HG02642 (cell line): ENCODE data around the gene ADGB.
"Not testable (repeated sequence)": the region's sequence is repeated elsewhere in the genome, so short reads cannot be mapped to it uniquely, and the experiment has no call there.

Experiments used
- ATAC-seq: cut with Tn5 transposase; IDR thresholded peaks from one replicate; pipeline ENCODE4 v1.9.1; 2021; ENCODE audit warnings: mild to moderate bottlenecking; ENCODE audit not compliant: unreplicated experiment, poor library complexity

Gene ADGB

GRCh38 chr6:146598772-146599405 is at the start of gene ADGB:
Gene ADGB (plus strand): TSS chr6:146598972. CDS start chr6:146599041, 69 bp downstream.
- peak; percentile 65 for ATAC-seq

- no peak for ATAC-seq
These were observed 47.9 kb upstream of the ADGB start for GRCh38 chr6:146550911-146551310.

GRCh38 chr6:146551545-146551944 is 47.2 kb upstream of the ADGB start:
- ATAC-seq, result no peak

- no peak for ATAC-seq
These were observed 45.2 kb upstream of the ADGB start for GRCh38 chr6:146553377-146554135.

GRCh38 chr6:146560607-146561006 is 38.2 kb upstream of the ADGB start:
- ATAC-seq, result no peak

- not testable (repeated sequence) for ATAC-seq
These were observed 32.1 kb upstream of the ADGB start for GRCh38 chr6:146566661-146567060.

GRCh38 chr6:146568619-146569018 is 30.2 kb upstream of the ADGB start:
- ATAC-seq, result not testable (repeated sequence)

GRCh38 chr6:146574211-146574610 is 24.6 kb upstream of the ADGB start:
- no peak for ATAC-seq

- no peak for ATAC-seq
These were observed 20.7 kb upstream of the ADGB start for GRCh38 chr6:146578054-146578453.

GRCh38 chr6:146581968-146582367 is 16.8 kb upstream of the ADGB start:
- no peak for ATAC-seq

- ATAC-seq, result no peak
These were observed 15.9 kb upstream of the ADGB start for GRCh38 chr6:146582857-146583256.

GRCh38 chr6:146583966-146584365 is 14.8 kb upstream of the ADGB start:
- ATAC-seq, result no peak

GRCh38 chr6:146587459-146587858 is 11.3 kb upstream of the ADGB start:
- ATAC-seq, result no peak

GRCh38 chr6:146590492-146590891 is 8.3 kb upstream of the ADGB start:
- ATAC-seq, result no peak

GRCh38 chr6:146592451-146592850 is 6.3 kb upstream of the ADGB start:
- ATAC-seq, result no peak

GRCh38 chr6:146593986-146594385 is 4.8 kb upstream of the ADGB start:
- ATAC-seq, result no peak

GRCh38 chr6:146594495-146594894 is 4.3 kb upstream of the ADGB start:
- no peak for ATAC-seq

GRCh38 chr6:146595972-146596731 is 2.6 kb upstream of the ADGB start:
- ATAC-seq, result no peak

GRCh38 chr6:146601352-146601751 is 2.6 kb downstream of the ADGB start:
- no peak for ATAC-seq

- no peak for ATAC-seq
These were observed 3.8 kb downstream of the ADGB start for GRCh38 chr6:146602526-146602925.

- no peak for ATAC-seq
These were observed 15.2 kb downstream of the ADGB start for GRCh38 chr6:146613947-146614346.
